HepG2 (cell line): ENCODE results near the gene ZNF683. TPM values are rescaled to one million over a fixed set of nuclear protein-coding genes. Genes with fewer than 3 reads are reported as not detected.

ENCODE experiments used
- BORCS8-MEF2B ChIP-seq: sonication (generic); formaldehyde crosslinking; IDR thresholded peaks from 2 replicates; pipeline ENCODE4 v1.8.0; 2022; ENCODE audit warnings: mild to moderate bottlenecking, missing genetic modification reagents
- CHD2 ChIP-seq: IDR thresholded peaks from 2 replicates; pipeline ENCODE4 v1.6.1; 2011; ENCODE audit warnings: low read depth, low read length, improper control_type of control experiment
- FOSL2 ChIP-seq: sonication (generic); formaldehyde crosslinking; IDR thresholded peaks from 2 replicates; pipeline ENCODE4 v1.4.0; 2020; ENCODE audit warnings: missing genetic modification reagents
- JARID2 ChIP-seq: sonication (generic); formaldehyde crosslinking; IDR thresholded peaks from 2 replicates; pipeline ENCODE4 v1.8.1; 2023; ENCODE audit warnings: missing genetic modification reagents, inconsistent platforms; ENCODE audit not compliant: insufficient replicate concordance
- KLF12 ChIP-seq: sonication (generic); formaldehyde crosslinking; IDR thresholded peaks from 2 replicates; pipeline ENCODE4 v1.4.0; 2020; ENCODE audit warnings: missing genetic modification reagents, borderline replicate concordance
- KMT2A ChIP-seq: sonication (generic); formaldehyde crosslinking; IDR thresholded peaks from 2 replicates; pipeline ENCODE4 v1.4.0; 2020; ENCODE audit warnings: missing genetic modification reagents
- NR3C1 ChIP-seq: sonication (generic); formaldehyde crosslinking; IDR thresholded peaks from 2 replicates; pipeline ENCODE4 v1.4.0; 2020; ENCODE audit warnings: missing genetic modification reagents
- SMC3 ChIP-seq: IDR thresholded peaks from 2 replicates; pipeline ENCODE4 v1.6.1; 2011; ENCODE audit warnings: low read length, improper control_type of control experiment
- TFDP2 ChIP-seq: sonication (generic); formaldehyde crosslinking; IDR thresholded peaks from 2 replicates; pipeline ENCODE4 v1.4.0; 2020; ENCODE audit warnings: missing genetic modification reagents
- THAP11 ChIP-seq: IDR thresholded peaks from 2 replicates; pipeline ENCODE4 v1.6.1; 2016; ENCODE audit warnings: missing biosample characterization, missing genetic modification reagents
- XRCC5 ChIP-seq: fragments of 200-400 bp; formaldehyde crosslinking; optimal IDR thresholded peaks from 2 replicates; pipeline ENCODE3; 2017; ENCODE audit warnings: mild to moderate bottlenecking, low read length
- ZBTB7B ChIP-seq: sonication (generic); formaldehyde crosslinking; IDR thresholded peaks from 2 replicates; pipeline ENCODE4 v1.4.0; 2020; ENCODE audit warnings: missing genetic modification reagents
- ZNF124 ChIP-seq: sonication (generic); formaldehyde crosslinking; IDR thresholded peaks from 2 replicates; pipeline ENCODE4 v1.4.0; 2020; ENCODE audit warnings: missing genetic modification reagents
- ZNF24 ChIP-seq: fragments of 450-650 bp; IDR thresholded peaks from 2 replicates; pipeline ENCODE4 v1.6.1; 2017; ENCODE audit warnings: antibody characterized with exemption, mild to moderate bottlenecking
- ZNF350 ChIP-seq: sonication (generic); formaldehyde crosslinking; IDR thresholded peaks from 2 replicates; pipeline ENCODE4 v1.4.0; 2020; ENCODE audit warnings: mild to moderate bottlenecking, low read depth, missing genetic modification reagents, borderline replicate concordance
- ZNF501 ChIP-seq: sonication (generic); formaldehyde crosslinking; IDR thresholded peaks from 2 replicates; pipeline ENCODE4 v1.5.1; 2020; ENCODE audit warnings: mild to moderate bottlenecking, moderate library complexity, missing genetic modification reagents
- ZNF614 ChIP-seq: IDR thresholded peaks from 2 replicates; pipeline ENCODE4 v1.6.1; 2018; ENCODE audit warnings: missing biosample characterization, missing genetic modification reagents, inconsistent platforms, borderline replicate concordance
- ZNF687 ChIP-seq: sonication (generic); formaldehyde crosslinking; IDR thresholded peaks from 2 replicates; pipeline ENCODE4 v1.5.1; 2020; ENCODE audit warnings: mild to moderate bottlenecking, missing genetic modification reagents, moderate library complexity
- polyA plus RNA-seq, 8 experiments: library from polyadenylated mRNA; depleted of rRNA in 3 of 8; stranded (reverse) in 7 of 8; unstranded in 1 of 8; fragments of >200 nt; fragmentation: Illumina TruSeq in 4 of 8; extraction: Trizol in 4 of 8; gene quantifications; 2 replicates each; pipeline versions ENCODE4 v1.2.1 to v1.2.3, GENCODE V29; 2011 to 2016; ENCODE audit warnings: low read depth in 4 of 8, missing spikeins in 1 of 8, mixed read lengths in 1 of 8; ENCODE audit not compliant: insufficient read depth in 1 of 8
- total RNA-seq, 5 experiments: library from RNA; depleted of rRNA; stranded (reverse); fragments of >200 nt; fragmentation: Illumina TruSeq; extraction: Trizol; gene quantifications; 2 replicates each; pipeline ENCODE4 v1.2.3, GENCODE V29; 2016; ENCODE audit warnings: low read depth in 1 of 5
- TF ChIP-seq, protein P1 (sequence below), 2 experiments: sonication (generic) in 1 of 2; formaldehyde crosslinking in 1 of 2; IDR thresholded peaks; 2 replicates each; pipeline versions ENCODE4 v1.4.0 to v1.6.1; 2018 to 2020; ENCODE audit warnings: missing genetic modification reagents in 2 of 2, borderline replicate concordance in 1 of 2, low read depth in 1 of 2, mild to moderate bottlenecking in 1 of 2, missing biosample characterization in 1 of 2
- TF ChIP-seq, protein P2 (sequence below): sonication (generic); formaldehyde crosslinking; IDR thresholded peaks from 2 replicates; pipeline ENCODE4 v1.4.0; 2020; ENCODE audit warnings: missing genetic modification reagents

ZNF683 gene
- total and polyA plus RNA-seq, 2 of the 13 experiments (the other 11 are each of a cell fraction or from before 2014, with no cell fraction given), result not detected

DNA sequence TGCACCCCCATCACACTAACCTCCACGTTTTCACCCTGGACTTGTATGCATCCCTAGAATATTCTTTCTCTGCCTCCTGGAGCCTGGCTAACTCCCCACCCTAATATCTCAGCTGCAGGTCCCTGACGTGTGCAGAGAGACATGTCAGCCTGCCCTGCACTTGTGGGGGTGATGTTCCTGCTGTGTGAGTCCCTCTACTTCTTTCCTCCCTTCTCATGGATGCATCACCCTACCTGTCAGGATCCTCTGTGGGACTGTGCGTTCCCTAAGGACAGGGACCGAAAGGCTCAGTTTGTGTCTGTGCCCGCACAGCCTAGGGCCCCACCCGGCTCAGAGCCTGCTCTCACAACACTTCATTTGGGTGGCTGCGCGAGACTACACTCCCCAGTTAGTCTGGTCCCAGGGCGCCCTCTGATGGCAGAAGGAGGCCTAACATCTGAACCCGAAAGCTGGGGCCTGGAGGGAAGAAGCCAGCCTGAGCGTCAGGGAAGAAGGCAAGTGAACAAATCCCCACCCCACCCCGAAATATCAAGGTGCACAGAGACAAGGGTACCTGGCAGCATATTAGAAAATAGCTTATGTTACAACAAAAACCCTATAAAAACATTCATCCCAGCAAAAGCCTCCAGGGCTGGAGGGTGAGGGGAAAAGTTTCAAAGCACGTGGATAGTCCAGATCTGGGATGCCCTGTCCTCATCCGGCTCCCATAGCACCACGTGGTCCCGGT, 51.1 kb downstream of the ZNF683 start (continued):
- TF ChIP-seq ZNF501 (CRISPR knock-in tag) (0 out of 2 replicates have a peak, but pooled peaks have one; percentile 9), ZNF350 (CRISPR knock-in tag) (peak; percentile 26; the same call in 1 of the 2 replicates), ZNF687 (CRISPR knock-in tag) (peak; percentile 54), XRCC5 (peak; percentile 59), THAP11 (CRISPR knock-in tag) (0 out of 2 replicates have a peak, but pooled peaks have one; percentile 33), ZNF124 (0 out of 2 replicates have a peak, but pooled peaks have one; percentile 58), ZNF614 (CRISPR knock-in tag) (0 out of 2 replicates have a peak, but pooled peaks have one; percentile 9), NR3C1 (CRISPR knock-in tag) (no peak), SMC3 (peak; percentile 87), BORCS8-MEF2B (CRISPR knock-in tag) (0 out of 2 replicates have a peak, but pooled peaks have one; percentile 23), FOSL2 (0 out of 2 replicates have a peak, but pooled peaks have one; percentile 13), JARID2 (CRISPR knock-in tag) (no peak), KMT2A (CRISPR knock-in tag) (no peak), ZNF24 (0 out of 2 replicates have a peak, but pooled peaks have one; percentile 15), KLF12 (CRISPR knock-in tag) (no peak), CHD2 (peak; percentile 62; the same call in 1 of the 2 replicates), TFDP2 (CRISPR knock-in tag) (no peak), ZBTB7B (CRISPR knock-in tag) (no peak)
- TF ChIP-seq, protein P1, sequence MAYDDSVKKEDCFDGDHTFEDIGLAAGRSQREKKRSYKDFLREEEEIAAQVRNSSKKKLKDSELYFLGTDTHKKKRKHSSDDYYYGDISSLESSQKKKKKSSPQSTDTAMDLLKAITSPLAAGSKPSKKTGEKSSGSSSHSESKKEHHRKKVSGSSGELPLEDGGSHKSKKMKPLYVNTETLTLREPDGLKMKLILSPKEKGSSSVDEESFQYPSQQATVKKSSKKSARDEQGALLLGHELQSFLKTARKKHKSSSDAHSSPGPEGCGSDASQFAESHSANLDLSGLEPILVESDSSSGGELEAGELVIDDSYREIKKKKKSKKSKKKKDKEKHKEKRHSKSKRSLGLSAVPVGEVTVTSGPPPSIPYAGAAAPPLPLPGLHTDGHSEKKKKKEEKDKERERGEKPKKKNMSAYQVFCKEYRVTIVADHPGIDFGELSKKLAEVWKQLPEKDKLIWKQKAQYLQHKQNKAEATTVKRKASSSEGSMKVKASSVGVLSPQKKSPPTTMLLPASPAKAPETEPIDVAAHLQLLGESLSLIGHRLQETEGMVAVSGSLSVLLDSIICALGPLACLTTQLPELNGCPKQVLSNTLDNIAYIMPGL (CRISPR knock-in tag; IDR thresholded peaks at IDR 0.05; ENCODE audit: borderline replicate concordance in 1 of 2, low read depth in 1 of 2), result 0 out of 4 replicates have a peak, but pooled peaks of 1 of the 2 experiments have one; percentile 37
- TF ChIP-seq, protein P2, sequence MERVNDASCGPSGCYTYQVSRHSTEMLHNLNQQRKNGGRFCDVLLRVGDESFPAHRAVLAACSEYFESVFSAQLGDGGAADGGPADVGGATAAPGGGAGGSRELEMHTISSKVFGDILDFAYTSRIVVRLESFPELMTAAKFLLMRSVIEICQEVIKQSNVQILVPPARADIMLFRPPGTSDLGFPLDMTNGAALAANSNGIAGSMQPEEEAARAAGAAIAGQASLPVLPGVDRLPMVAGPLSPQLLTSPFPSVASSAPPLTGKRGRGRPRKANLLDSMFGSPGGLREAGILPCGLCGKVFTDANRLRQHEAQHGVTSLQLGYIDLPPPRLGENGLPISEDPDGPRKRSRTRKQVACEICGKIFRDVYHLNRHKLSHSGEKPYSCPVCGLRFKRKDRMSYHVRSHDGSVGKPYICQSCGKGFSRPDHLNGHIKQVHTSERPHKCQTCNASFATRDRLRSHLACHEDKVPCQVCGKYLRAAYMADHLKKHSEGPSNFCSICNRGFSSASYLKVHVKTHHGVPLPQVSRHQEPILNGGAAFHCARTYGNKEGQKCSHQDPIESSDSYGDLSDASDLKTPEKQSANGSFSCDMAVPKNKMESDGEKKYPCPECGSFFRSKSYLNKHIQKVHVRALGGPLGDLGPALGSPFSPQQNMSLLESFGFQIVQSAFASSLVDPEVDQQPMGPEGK, result peak; percentile 53; the same call in 1 of the 2 replicates
